Neural progenitor cell (in vitro differentiated cells): ENCODE data around the gene GID4. TPM values are rescaled to one million over a fixed set of nuclear protein-coding genes. Genes with fewer than 3 reads are reported as not detected.
A peak's percentile ranks its signal among the peaks of the same experiment; 100 is the strongest.
"Not testable (repeated sequence)": the region's sequence is repeated elsewhere in the genome, so short reads cannot be mapped to it uniquely, and the experiment has no call there.

ENCODE experiments used
- DNase-seq: peaks from one replicate; pipeline ENCODE4 v3.0.0-alpha.2; 2016; ENCODE audit warnings: low spot score
- H2AFZ ChIP-seq: fragments of 200-600 bp; sonication (generic); replicated peaks from 2 replicates; pipeline ENCODE4 v1.6.1; 2016; ENCODE audit warnings: antibody characterized with exemption
- H3F3A ChIP-seq: fragments of 200-600 bp; sonication (generic); 2 replicates; pipeline ENCODE4 v1.6.1; 2016; ENCODE audit warnings: antibody characterized with exemption, low read depth
- H3K27ac ChIP-seq: fragments of 200-600 bp; sonication (generic); 2 replicates; pipeline ENCODE4 v1.5.1; 2016; ENCODE audit warnings: mild to moderate bottlenecking
- H3K27me3 ChIP-seq: fragments of 200-600 bp; sonication (generic); 2 replicates; pipeline ENCODE4 v1.6.1; 2016; ENCODE audit warnings: mild to moderate bottlenecking, moderate library complexity
- H3K36me3 ChIP-seq: fragments of 200-600 bp; sonication (generic); 2 replicates; pipeline ENCODE4 v1.5.1; 2016
- H3K4me1 ChIP-seq: fragments of 200-600 bp; sonication (generic); 2 replicates; pipeline ENCODE4 v1.6.1; 2016; ENCODE audit warnings: mixed run types
- H3K4me2 ChIP-seq: fragments of 200-600 bp; sonication (generic); 2 replicates; pipeline ENCODE4 v1.6.1; 2016
- H3K4me3 ChIP-seq: fragments of 200-600 bp; sonication (generic); 2 replicates; pipeline ENCODE4 v1.5.1; 2016
- H3K79me2 ChIP-seq: fragments of 200-600 bp; sonication (generic); 2 replicates; pipeline ENCODE4 v1.6.1; 2016; ENCODE audit warnings: low read depth
- H3K9ac ChIP-seq: fragments of 200-600 bp; sonication (generic); 2 replicates; pipeline ENCODE4 v1.6.1; 2016
- H3K9me3 ChIP-seq: fragments of 200-600 bp; sonication (generic); 2 replicates; pipeline ENCODE4 v1.5.1; 2016; ENCODE audit warnings: low read depth
- H4K20me1 ChIP-seq: fragments of 200-600 bp; sonication (generic); 2 replicates; pipeline ENCODE4 v1.6.1; 2016; ENCODE audit warnings: low read depth
- H3K27ac Mint-ChIP-seq: 3 replicates; pipeline ENCODE4 v1.8.0; 2021; ENCODE audit warnings: mixed read lengths
- H3K27me3 Mint-ChIP-seq: 2 replicates; pipeline ENCODE4 v1.8.0; 2022; ENCODE audit warnings: low read depth, mild to moderate bottlenecking, inconsistent platforms, moderate library complexity, mixed read lengths; ENCODE audit not compliant: insufficient read depth
- H3K36me3 Mint-ChIP-seq: 3 replicates; pipeline ENCODE4 v1.8.0; 2021; ENCODE audit warnings: mixed read lengths
- H3K4me1 Mint-ChIP-seq: 3 replicates; pipeline ENCODE4 v1.8.0; 2021; ENCODE audit warnings: mixed read lengths
- H3K4me3 Mint-ChIP-seq: 3 replicates; pipeline ENCODE4 v1.8.0; 2021; ENCODE audit warnings: mild to moderate bottlenecking, moderate library complexity, mixed read lengths
- H3K9me3 Mint-ChIP-seq: 3 replicates; pipeline ENCODE4 v1.8.0; 2020; ENCODE audit warnings: mixed read lengths
- CTCF ChIP-seq: fragments of 200-600 bp; sonication (generic); IDR thresholded peaks from 2 replicates; pipeline ENCODE4 v1.5.1; 2017; ENCODE audit warnings: antibody characterized with exemption, mild to moderate bottlenecking
- EZH2 ChIP-seq: fragments of 200-600 bp; sonication (generic); IDR thresholded peaks from 2 replicates; pipeline ENCODE4 v1.6.1; 2017; ENCODE audit warnings: antibody characterized with exemption, mild to moderate bottlenecking, moderate library complexity
- EZH2phosphoT487 ChIP-seq: fragments of 200-600 bp; sonication (generic); IDR thresholded peaks from 2 replicates; pipeline ENCODE4 v1.6.1; 2017; ENCODE audit warnings: antibody characterized with exemption
- total RNA-seq: library from RNA; depleted of rRNA; stranded (reverse); fragments of >200 nt; gene quantifications from 2 replicates; pipeline ENCODE4 v1.2.3, GENCODE V29; 2015; ENCODE audit warnings: low replicate concordance

The GID4 gene
- total RNA-seq, 1 donor from 2014 or later, result 10.6 TPM

- H3K9ac ChIP-seq, result no peak overlapping the region
- no peak for DNase-seq
- Mint-ChIP-seq H3K36me3 (no peaks in the 10 kb centered on the region), H3K27me3 (peaks cover 4% of the 10 kb centered on the region), H3K27ac (no peak overlapping the region), H3K4me1 (peaks cover 8% of the 10 kb centered on the region), H3K4me3 (no peak overlapping the region), H3K9me3 (no peaks in the 10 kb centered on the region)
- no peak overlapping the region for H3K4me2 ChIP-seq
- no peaks in the 10 kb centered on the region for H3F3A ChIP-seq
- no peaks in the 10 kb centered on the region for H4K20me1 ChIP-seq
- no peaks in the 10 kb centered on the region for H3K4me1 ChIP-seq
- H3K9me3 ChIP-seq, result no peaks in the 10 kb centered on the region
- H2AFZ ChIP-seq, result no peak overlapping the region
- H3K36me3 ChIP-seq, result no peaks in the 10 kb centered on the region
- H3K27me3 ChIP-seq, result no peaks in the 10 kb centered on the region
- no peak overlapping the region for H3K4me3 ChIP-seq
- H3K27ac ChIP-seq, result no peak overlapping the region
- H3K79me2 ChIP-seq, result no peaks in the 10 kb centered on the region
- TF ChIP-seq EZH2phosphoT487 (no peak), EZH2 (no peak), CTCF (no peak)
These were observed 45.8 kb upstream of the GID4 start for GRCh38 chr17:17993366-17993765.

- TF ChIP-seq EZH2phosphoT487 (no peak), CTCF (no peak), EZH2 (no peak)
- DNase-seq, result no peak
- H3K4me3 Mint-ChIP-seq, result no peak overlapping the region
- Histone ChIP-seq H3K4me2 (no peak overlapping the region), H3K9ac (no peak overlapping the region), H3F3A (no peaks in the 10 kb centered on the region), H4K20me1 (no peaks in the 10 kb centered on the region), H3K36me3 (no peaks in the 10 kb centered on the region), H2AFZ (peak overlapping the region; percentile 76), H3K9me3 (no peaks in the 10 kb centered on the region), H3K4me3 (no peak overlapping the region), H3K79me2 (no peaks in the 10 kb centered on the region), H3K27ac (no peak overlapping the region), H3K4me1 (no peaks in the 10 kb centered on the region), H3K27me3 (no peaks in the 10 kb centered on the region)
- no peaks in the 10 kb centered on the region for H3K9me3 Mint-ChIP-seq
- no peaks in the 10 kb centered on the region for H3K36me3 Mint-ChIP-seq
- H3K27ac Mint-ChIP-seq, result no peak overlapping the region
- peaks cover 4% of the 10 kb centered on the region for H3K27me3 Mint-ChIP-seq
- H3K4me1 Mint-ChIP-seq, result peaks cover 8% of the 10 kb centered on the region
These were observed 45.4 kb upstream of the GID4 start for GRCh38 chr17:17993852-17994251.

GRCh38 chr17:17994271-17995069 lies 44.7 kb upstream of the GID4 start:
- Mint-ChIP-seq H3K27ac (peak overlapping the region; percentile 50), H3K27me3 (peaks cover 4% of the 10 kb centered on the region), H3K9me3 (no peaks in the 10 kb centered on the region), H3K4me1 (peaks cover 10% of the 10 kb centered on the region), H3K36me3 (no peaks in the 10 kb centered on the region), H3K4me3 (no peak overlapping the region)
- H2AFZ ChIP-seq, result peak overlapping the region; percentile 76
- no peaks in the 10 kb centered on the region for H3K4me1 ChIP-seq
- H4K20me1 ChIP-seq, result no peaks in the 10 kb centered on the region
- H3K9me3 ChIP-seq, result no peaks in the 10 kb centered on the region
- H3K9ac ChIP-seq, result no peak overlapping the region
- H3K27me3 ChIP-seq, result no peaks in the 10 kb centered on the region
- no peak overlapping the region for H3K4me3 ChIP-seq
- no peak overlapping the region for H3K27ac ChIP-seq
- H3K79me2 ChIP-seq, result no peaks in the 10 kb centered on the region
- H3K36me3 ChIP-seq, result no peaks in the 10 kb centered on the region
- H3K4me2 ChIP-seq, result no peak overlapping the region
- no peak for TF ChIP-seq EZH2
- no peak for TF ChIP-seq EZH2phosphoT487
- TF ChIP-seq CTCF, result peak; percentile 60
- no peaks in the 10 kb centered on the region for H3F3A ChIP-seq
- peak; percentile 82 for DNase-seq

- H3K9me3 Mint-ChIP-seq, H3K79me2 ChIP-seq, H3K4me2 ChIP-seq, H3K4me3 ChIP-seq, H4K20me1 ChIP-seq, H3F3A ChIP-seq, H2AFZ ChIP-seq, H3K9ac ChIP-seq, H3K9me3 ChIP-seq, H3K4me3 Mint-ChIP-seq, H3K36me3 Mint-ChIP-seq, H3K4me1 ChIP-seq, H3K27ac ChIP-seq, H3K27me3 ChIP-seq, DNase-seq, H3K27me3 Mint-ChIP-seq, H3K36me3 ChIP-seq: not testable (repeated sequence)
- H3K27ac Mint-ChIP-seq, result peak overlapping the region; percentile 29
- peaks cover 10% of the 10 kb centered on the region for H3K4me1 Mint-ChIP-seq
These were observed 43.3 kb upstream of the GID4 start for GRCh38 chr17:17995887-17996286.
